Measurements from ENCODE around the gene TMEM163. TPM values are rescaled to one million over a fixed set of nuclear protein-coding genes. Genes with fewer than 3 reads are reported as not detected.
A peak's percentile ranks its signal among the peaks of the same experiment; 100 is the strongest.

The TMEM163 gene
- total and polyA plus RNA-seq, 2 donors from 2014 or later, result 2.6 to 5.9 TPM

DNA sequence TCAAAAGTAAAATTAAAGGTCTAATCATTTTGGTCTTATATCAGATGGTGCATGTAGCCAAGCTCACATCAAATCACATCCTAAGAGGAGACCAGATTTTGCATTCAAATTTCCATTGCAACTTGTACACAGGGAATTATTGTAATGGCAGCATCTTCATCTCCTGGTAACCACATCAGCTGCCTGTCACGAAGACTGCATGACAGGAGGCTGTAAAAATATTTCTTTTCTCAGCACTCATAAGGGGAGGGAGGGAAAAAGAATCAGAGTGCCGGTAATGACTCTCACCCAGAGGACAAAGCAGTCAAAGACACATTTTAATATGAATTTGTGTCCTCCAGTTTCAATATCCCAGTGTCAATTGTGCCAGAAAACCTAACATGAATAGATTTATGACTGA, 216.7 kb downstream of the TMEM163 start:
- H3K4me1 ChIP-seq (ENCODE audit: control insufficient read depth in 2 of 3, insufficient read depth in 2 of 3, low read depth in 1 of 3, low read length in 3 of 3), result peaks cover 0 to 14% (median 0%) of the 10 kb centered on the region in 3 donors
- no peak for DNase-seq
- TF ChIP-seq, protein P1, sequence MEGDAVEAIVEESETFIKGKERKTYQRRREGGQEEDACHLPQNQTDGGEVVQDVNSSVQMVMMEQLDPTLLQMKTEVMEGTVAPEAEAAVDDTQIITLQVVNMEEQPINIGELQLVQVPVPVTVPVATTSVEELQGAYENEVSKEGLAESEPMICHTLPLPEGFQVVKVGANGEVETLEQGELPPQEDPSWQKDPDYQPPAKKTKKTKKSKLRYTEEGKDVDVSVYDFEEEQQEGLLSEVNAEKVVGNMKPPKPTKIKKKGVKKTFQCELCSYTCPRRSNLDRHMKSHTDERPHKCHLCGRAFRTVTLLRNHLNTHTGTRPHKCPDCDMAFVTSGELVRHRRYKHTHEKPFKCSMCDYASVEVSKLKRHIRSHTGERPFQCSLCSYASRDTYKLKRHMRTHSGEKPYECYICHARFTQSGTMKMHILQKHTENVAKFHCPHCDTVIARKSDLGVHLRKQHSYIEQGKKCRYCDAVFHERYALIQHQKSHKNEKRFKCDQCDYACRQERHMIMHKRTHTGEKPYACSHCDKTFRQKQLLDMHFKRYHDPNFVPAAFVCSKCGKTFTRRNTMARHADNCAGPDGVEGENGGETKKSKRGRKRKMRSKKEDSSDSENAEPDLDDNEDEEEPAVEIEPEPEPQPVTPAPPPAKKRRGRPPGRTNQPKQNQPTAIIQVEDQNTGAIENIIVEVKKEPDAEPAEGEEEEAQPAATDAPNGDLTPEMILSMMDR (IDR thresholded peaks at IDR 0.05; ENCODE audit: borderline replicate concordance, extremely low read depth, insufficient read depth), result no peak
- H3K27me3 ChIP-seq (ENCODE audit: control insufficient read depth, insufficient read depth, low read length), result no peaks in the 10 kb centered on the region
- intact Hi-C loops (cut with DNase I), result no loop called here
- no peak overlapping the region for H3K4me3 ChIP-seq (ENCODE audit: low read length in 3 of 3)
- no peak overlapping the region for H3K9ac ChIP-seq (ENCODE audit: low read length in 3 of 3)
- H3K36me3 ChIP-seq (ENCODE audit: control insufficient read depth in 2 of 3, insufficient read depth in 3 of 3, low read length in 3 of 3), result no peaks in the 10 kb centered on the region
- no peak for FAIRE-seq
- no peaks in the 10 kb centered on the region for H3K9me3 ChIP-seq (ENCODE audit: control insufficient read depth in 2 of 3, insufficient read depth in 1 of 3, low read length in 3 of 3)
- no peak overlapping the region for H3K27ac ChIP-seq (ENCODE audit: low read depth in 2 of 2, low read length in 2 of 2)

DNA sequence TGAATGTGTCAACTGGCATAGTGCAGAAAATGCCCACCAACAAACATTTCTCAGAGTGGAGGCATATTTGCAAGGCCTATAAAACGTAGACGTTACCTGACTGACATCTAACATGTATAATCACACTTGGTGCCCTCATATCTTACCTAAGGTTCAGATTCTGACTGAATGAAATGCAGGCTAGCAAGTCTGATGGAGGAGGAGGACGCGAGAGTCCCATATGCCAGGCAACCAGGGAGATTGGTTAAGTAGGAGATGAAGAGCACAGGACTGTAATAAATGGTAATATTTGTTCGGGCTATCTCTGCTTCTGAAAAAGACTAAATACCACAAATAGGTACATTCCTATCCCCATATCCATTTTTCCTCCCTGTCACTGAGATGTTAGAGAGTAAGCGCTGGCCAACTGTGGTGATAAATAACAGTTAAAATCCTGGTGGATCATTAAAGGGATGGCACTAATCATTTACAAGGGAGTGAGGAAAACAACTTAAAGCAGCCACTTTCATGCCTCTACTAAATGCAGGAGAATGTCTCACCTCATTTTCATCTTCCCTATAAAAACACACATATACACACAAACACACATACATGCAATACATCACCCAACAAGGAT, 217.2 kb downstream of the TMEM163 start:
- no peak for FAIRE-seq
- intact Hi-C loops (cut with DNase I), result no loop called here
- H3K27ac ChIP-seq (ENCODE audit: low read depth in 2 of 2, low read length in 2 of 2), result no peak overlapping the region

DNA sequence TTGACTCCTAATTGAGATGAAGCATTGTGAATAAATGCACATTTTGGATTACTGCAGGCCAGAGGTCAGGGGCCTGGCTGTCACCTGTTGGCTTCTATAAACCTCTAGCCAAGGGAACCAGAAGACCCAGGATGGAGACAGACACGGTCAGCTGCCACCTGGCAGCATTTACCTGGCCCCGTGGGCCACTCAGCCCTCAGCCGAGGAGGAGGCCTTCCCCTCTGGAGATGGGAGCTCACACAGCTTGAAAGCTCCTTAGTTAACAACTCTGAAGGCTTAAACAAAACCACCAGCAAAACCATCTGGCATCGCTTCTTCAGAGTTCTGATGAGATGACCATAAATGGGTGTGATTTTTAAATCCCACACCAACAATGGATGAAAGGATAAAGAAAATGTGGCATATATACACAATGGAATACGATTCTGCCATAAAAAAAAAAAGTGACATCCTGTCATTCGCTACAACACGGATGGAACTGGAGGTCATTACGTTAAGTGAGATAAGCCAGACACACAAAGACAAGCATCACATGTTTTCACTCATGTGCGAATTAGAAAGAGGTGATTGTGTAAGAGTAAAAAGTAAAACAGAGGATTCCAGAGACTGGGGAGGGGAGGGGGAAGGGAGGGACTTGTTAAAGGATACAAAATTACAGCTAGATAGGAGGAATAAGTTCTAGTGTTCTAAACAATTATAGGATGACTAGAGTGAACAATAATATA, 218.4 kb downstream of the TMEM163 start:
- Histone ChIP-seq H3K4me3 (ENCODE audit: low read length in 3 of 3) (no peak overlapping the region), H3K4me1 (ENCODE audit: control insufficient read depth in 2 of 3, insufficient read depth in 2 of 3, low read depth in 1 of 3, low read length in 3 of 3) (peaks cover 0 to 14% (median 0%) of the 10 kb centered on the region in 3 donors), H3K27me3 (ENCODE audit: control insufficient read depth, insufficient read depth, low read length) (no peaks in the 10 kb centered on the region), H3K9me3 (ENCODE audit: control insufficient read depth in 2 of 3, insufficient read depth in 1 of 3, low read length in 3 of 3) (no peaks in the 10 kb centered on the region), H3K36me3 (ENCODE audit: control insufficient read depth in 2 of 3, insufficient read depth in 3 of 3, low read length in 3 of 3) (no peaks in the 10 kb centered on the region), H3K9ac (ENCODE audit: low read length in 3 of 3) (no peak overlapping the region), H3K27ac (ENCODE audit: low read depth in 2 of 2, low read length in 2 of 2) (no peak overlapping the region)
- intact Hi-C loops (cut with DNase I), result no loop called here
- FAIRE-seq, result no peak
- TF ChIP-seq, protein P1 (IDR thresholded peaks at IDR 0.05; ENCODE audit: borderline replicate concordance, extremely low read depth, insufficient read depth), result no peak
- DNase-seq, result no peak

More for the DNA sequence above, 217.2 kb downstream of the TMEM163 start:
- H3K36me3 ChIP-seq (ENCODE audit: control insufficient read depth in 2 of 3, insufficient read depth in 3 of 3, low read length in 3 of 3), result no peaks in the 10 kb centered on the region
- H3K9me3 ChIP-seq (ENCODE audit: control insufficient read depth in 2 of 3, insufficient read depth in 1 of 3, low read length in 3 of 3), result no peaks in the 10 kb centered on the region
- peak overlapping the region in 1 of 3 donors; percentile 5 for H3K4me3 ChIP-seq (ENCODE audit: low read length in 3 of 3)
- H3K27me3 ChIP-seq (ENCODE audit: control insufficient read depth, insufficient read depth, low read length), result no peaks in the 10 kb centered on the region
- peak in 2 of 5 donors; percentile 35 to 53 for DNase-seq
- TF ChIP-seq, protein P1 (IDR thresholded peaks at IDR 0.05; ENCODE audit: borderline replicate concordance, extremely low read depth, insufficient read depth), result no peak
- no peak overlapping the region for H3K9ac ChIP-seq (ENCODE audit: low read length in 3 of 3)
- peaks cover 0 to 14% (median 0%) of the 10 kb centered on the region in 3 donors for H3K4me1 ChIP-seq (ENCODE audit: control insufficient read depth in 2 of 3, insufficient read depth in 2 of 3, low read depth in 1 of 3, low read length in 3 of 3)
